Gastroesophageal sphincter (tissue), 3 donors: ENCODE data around the gene EPS8L1.

Experiments used
- EP300 ChIP-seq: sonication (generic); formaldehyde crosslinking; IDR thresholded peaks from one replicate; pipeline ENCODE4 v1.6.1; 2017; ENCODE audit warnings: antibody characterized with exemption, mild to moderate bottlenecking
- POLR2A ChIP-seq, 2 donors: fragments of 450-650 bp; IDR thresholded peaks; one replicate each; pipeline ENCODE4 v1.6.1; 2017; ENCODE audit warnings: antibody characterized with exemption in 2 of 2, mild to moderate bottlenecking in 2 of 2, moderate library complexity in 1 of 2
- POLR2AphosphoS5 ChIP-seq: sonication (generic); formaldehyde crosslinking; IDR thresholded peaks from one replicate; pipeline ENCODE4 v1.6.1; 2017; ENCODE audit warnings: antibody characterized with exemption
- TF ChIP-seq, protein P1 (sequence below), 4 experiments: fragments of 200-600 bp in 2 of 4; fragments of 450-650 bp in 2 of 4; sonication (generic) in 1 of 4; IDR thresholded peaks; one replicate each; pipeline ENCODE4 v1.5.1; 2017 to 2019; ENCODE audit warnings: antibody characterized with exemption in 4 of 4, mild to moderate bottlenecking in 2 of 4, moderate library complexity in 2 of 4

- TF ChIP-seq, protein P1, sequence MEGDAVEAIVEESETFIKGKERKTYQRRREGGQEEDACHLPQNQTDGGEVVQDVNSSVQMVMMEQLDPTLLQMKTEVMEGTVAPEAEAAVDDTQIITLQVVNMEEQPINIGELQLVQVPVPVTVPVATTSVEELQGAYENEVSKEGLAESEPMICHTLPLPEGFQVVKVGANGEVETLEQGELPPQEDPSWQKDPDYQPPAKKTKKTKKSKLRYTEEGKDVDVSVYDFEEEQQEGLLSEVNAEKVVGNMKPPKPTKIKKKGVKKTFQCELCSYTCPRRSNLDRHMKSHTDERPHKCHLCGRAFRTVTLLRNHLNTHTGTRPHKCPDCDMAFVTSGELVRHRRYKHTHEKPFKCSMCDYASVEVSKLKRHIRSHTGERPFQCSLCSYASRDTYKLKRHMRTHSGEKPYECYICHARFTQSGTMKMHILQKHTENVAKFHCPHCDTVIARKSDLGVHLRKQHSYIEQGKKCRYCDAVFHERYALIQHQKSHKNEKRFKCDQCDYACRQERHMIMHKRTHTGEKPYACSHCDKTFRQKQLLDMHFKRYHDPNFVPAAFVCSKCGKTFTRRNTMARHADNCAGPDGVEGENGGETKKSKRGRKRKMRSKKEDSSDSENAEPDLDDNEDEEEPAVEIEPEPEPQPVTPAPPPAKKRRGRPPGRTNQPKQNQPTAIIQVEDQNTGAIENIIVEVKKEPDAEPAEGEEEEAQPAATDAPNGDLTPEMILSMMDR (IDR thresholded peaks at IDR 0.05), result no peak
- TF ChIP-seq EP300, result no peak
- no peak for TF ChIP-seq POLR2AphosphoS5
- TF ChIP-seq POLR2A (IDR thresholded peaks at IDR 0.05), result no peak
These were observed 23.3 kb downstream of the EPS8L1 start for GRCh38 chr19:55098716-55099556.
